ENCODE data around the gene ABCC9.

The ABCC9 gene

GRCh38 chr12:21775133-21775820, 165.9 kb downstream of the ABCC9 start:
- no peak for DNase-seq (ENCODE audit: low spot score)
- no peak for FAIRE-seq

GRCh38 chr12:21774358-21775132, 166.7 kb downstream of the ABCC9 start, which contains the start of gene KCNJ8:
Gene KCNJ8, minus strand, starts transcription at chr12:21774706. Its CDS starts 1,090 bp downstream, at chr12:21773616.
- FAIRE-seq (no peak), DNase-seq (ENCODE audit: low spot score) (peak; percentile 69)

GRCh38 chr12:21773806-21774205, 167.4 kb downstream of the ABCC9 start:
- DNase-seq (ENCODE audit: low spot score): no peak
- FAIRE-seq: no peak

- DNase-seq (ENCODE audit: low spot score) (peak; percentile 27), FAIRE-seq (no peak)
These were observed 167.9 kb downstream of the ABCC9 start for GRCh38 chr12:21773263-21773741.

- DNase-seq (ENCODE audit: low spot score): no peak
- FAIRE-seq: no peak
These were observed 169.9 kb downstream of the ABCC9 start for GRCh38 chr12:21771311-21771710.

GRCh38 chr12:21769307-21769706, 171.9 kb downstream of the ABCC9 start:
- FAIRE-seq: no peak
- DNase-seq (ENCODE audit: low spot score): no peak

GRCh38 chr12:21766403-21766802, 174.8 kb downstream of the ABCC9 start:
- FAIRE-seq: no peak

GRCh38 chr12:21764950-21765349, 176.3 kb downstream of the ABCC9 start:
- FAIRE-seq (no peak), DNase-seq (ENCODE audit: low spot score) (no peak)

More at GRCh38 chr12:21766403-21766802, 174.8 kb downstream of the ABCC9 start:
- DNase-seq (ENCODE audit: low spot score): no peak

GRCh38 chr12:21764065-21764464, 177.2 kb downstream of the ABCC9 start:
- FAIRE-seq (no peak), DNase-seq (ENCODE audit: low spot score) (no peak)

- no peak for FAIRE-seq
These were observed 177.7 kb downstream of the ABCC9 start for GRCh38 chr12:21763531-21763930.

GRCh38 chr12:21759737-21760136, 181.5 kb downstream of the ABCC9 start:
- no peak for FAIRE-seq
- DNase-seq (ENCODE audit: low spot score): no peak

More at GRCh38 chr12:21763531-21763930, 177.7 kb downstream of the ABCC9 start:
- DNase-seq (ENCODE audit: low spot score): no peak

- DNase-seq (ENCODE audit: low spot score) (no peak), FAIRE-seq (no peak)
These were observed 183.5 kb downstream of the ABCC9 start for GRCh38 chr12:21757735-21758134.

- FAIRE-seq (no peak), DNase-seq (ENCODE audit: low spot score) (no peak)
These were observed 184.5 kb downstream of the ABCC9 start for GRCh38 chr12:21756699-21757098.

- FAIRE-seq: no peak
- no peak for DNase-seq (ENCODE audit: low spot score)
These were observed 189.7 kb downstream of the ABCC9 start for GRCh38 chr12:21751517-21751916.

Measured in urothelium cell line (cell line).